ENCODE results near the gene DIS3. TPM values are rescaled to one million over a fixed set of nuclear protein-coding genes. Genes with fewer than 3 reads are reported as not detected.

The DIS3 gene
- total and polyA plus RNA-seq, 9 of the 15 experiments (the other 6 are each of a cell fraction or from before 2014, with no cell fraction given) = 6.0 to 48.9 (median 34.2) TPM

DNA sequence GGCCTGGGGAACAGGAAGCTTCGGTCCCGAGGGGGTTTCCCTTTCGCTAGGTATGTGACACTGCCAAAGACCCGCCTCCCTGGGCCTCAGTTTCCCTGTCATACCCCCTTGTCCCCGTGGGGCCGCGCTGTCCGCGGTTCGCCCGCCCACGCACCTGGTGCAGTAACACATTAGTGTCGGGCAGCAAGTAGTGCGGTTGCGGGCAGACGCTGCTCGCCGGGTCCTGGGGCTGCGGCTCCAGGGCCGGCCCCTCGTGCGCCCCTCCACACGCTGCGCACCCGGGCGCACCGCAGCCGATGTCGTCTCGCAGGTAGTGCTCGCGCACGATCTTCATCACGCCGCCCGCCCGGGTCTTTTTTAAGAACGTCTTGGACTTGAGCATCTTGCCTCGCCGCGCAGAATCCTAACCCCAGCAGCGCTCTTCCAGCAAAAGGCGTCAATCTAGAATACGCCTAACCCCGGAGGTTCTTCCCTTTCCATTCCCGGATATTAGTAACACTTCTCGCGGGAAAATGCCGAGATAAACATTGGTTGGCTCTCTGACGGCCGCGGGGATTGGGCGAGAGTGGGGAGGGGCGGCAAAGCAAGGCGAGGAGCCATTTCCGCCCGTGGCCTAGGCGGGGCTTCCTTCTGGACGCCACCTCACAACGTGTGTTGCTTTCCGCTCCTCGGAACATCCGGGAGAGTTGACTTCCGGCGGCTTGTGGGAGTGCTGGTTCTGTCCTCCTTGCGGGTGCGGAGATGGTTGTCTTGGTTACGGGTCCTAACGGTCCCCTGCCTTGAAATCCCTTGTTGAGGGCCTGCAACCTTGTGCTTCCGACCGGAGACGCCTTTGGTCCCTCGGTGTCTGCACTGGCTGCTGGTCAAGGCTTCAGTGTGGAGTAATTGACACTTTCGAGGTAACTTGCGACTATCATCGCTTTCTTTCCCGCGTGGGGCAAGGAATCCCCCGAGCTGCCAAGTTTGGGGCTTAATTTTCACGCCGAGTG, at the start of gene DIS3, which contains the start of gene PIBF1 (continued):
- TF ChIP-seq, protein P1, sequence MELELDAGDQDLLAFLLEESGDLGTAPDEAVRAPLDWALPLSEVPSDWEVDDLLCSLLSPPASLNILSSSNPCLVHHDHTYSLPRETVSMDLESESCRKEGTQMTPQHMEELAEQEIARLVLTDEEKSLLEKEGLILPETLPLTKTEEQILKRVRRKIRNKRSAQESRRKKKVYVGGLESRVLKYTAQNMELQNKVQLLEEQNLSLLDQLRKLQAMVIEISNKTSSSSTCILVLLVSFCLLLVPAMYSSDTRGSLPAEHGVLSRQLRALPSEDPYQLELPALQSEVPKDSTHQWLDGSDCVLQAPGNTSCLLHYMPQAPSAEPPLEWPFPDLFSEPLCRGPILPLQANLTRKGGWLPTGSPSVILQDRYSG (tag; conservative IDR thresholded peaks at IDR 0.05; ENCODE audit: low read depth) = no peak
- TF ChIP-seq RBFOX2 (IDR thresholded peaks at IDR 0.05; ENCODE audit: low read depth, low read length) (peak; percentile 95), PHF21A (IDR thresholded peaks at IDR 0.05; ENCODE audit: borderline replicate concordance, low read depth) (no peak), EP300 (IDR thresholded peaks at IDR 0.05; ENCODE audit: low read length) (peak; percentile 16; the same call in 1 of the 2 replicates), NFRKB (IDR thresholded peaks at IDR 0.05; ENCODE audit: low read depth) (no peak), ZNF143 (CRISPR knock-in tag; IDR thresholded peaks at IDR 0.05) (no peak), CHCHD3 (CRISPR knock-in tag; IDR thresholded peaks at IDR 0.05) (no peak), BMI1 (IDR thresholded peaks at IDR 0.05; ENCODE audit: low read length) (peak; percentile 64; the same call in 1 of the 2 replicates), HCFC1 (IDR thresholded peaks at IDR 0.05; ENCODE audit: low read depth, low read length) (peak; percentile 69), SPI1 (IDR thresholded peaks at IDR 0.05; ENCODE audit: borderline replicate concordance, low read depth, low read length) (peak; percentile 12; the same call in 1 of the 2 replicates), ZNF165 (CRISPR knock-in tag; IDR thresholded peaks at IDR 0.05; ENCODE audit: borderline replicate concordance) (no peak), TEAD4 (IDR thresholded peaks at IDR 0.05; ENCODE audit: low read length) (no peak), TEAD4 (CRISPR knock-in tag; IDR thresholded peaks at IDR 0.05; ENCODE audit: borderline replicate concordance) (no peak), ZNF3 (CRISPR knock-in tag; IDR thresholded peaks at IDR 0.05) (no peak), HNRNPK (IDR thresholded peaks at IDR 0.05; ENCODE audit: low read depth, low read length, poor library complexity, severe bottlenecking) (no peak), MBD2 (IDR thresholded peaks at IDR 0.05; ENCODE audit: borderline replicate concordance, low read depth) (no peak; the same call in none of the 2 replicates), BHLHE40 (IDR thresholded peaks at IDR 0.05; ENCODE audit: low read length) (peak; percentile 73), RBM34 (IDR thresholded peaks at IDR 0.05; ENCODE audit: borderline replicate concordance, insufficient read depth, low read length) (no peak), MTA3 (IDR thresholded peaks at IDR 0.05; ENCODE audit: borderline replicate concordance) (no peak), ZNF717 (CRISPR knock-in tag; IDR thresholded peaks at IDR 0.05) (no peak), SMARCC2 (IDR thresholded peaks at IDR 0.05; ENCODE audit: low read depth) (no peak), MCM3 (IDR thresholded peaks at IDR 0.05) (no peak), TAL1 (IDR thresholded peaks at IDR 0.05) (no peak)
- TF ChIP-seq, protein P2, sequence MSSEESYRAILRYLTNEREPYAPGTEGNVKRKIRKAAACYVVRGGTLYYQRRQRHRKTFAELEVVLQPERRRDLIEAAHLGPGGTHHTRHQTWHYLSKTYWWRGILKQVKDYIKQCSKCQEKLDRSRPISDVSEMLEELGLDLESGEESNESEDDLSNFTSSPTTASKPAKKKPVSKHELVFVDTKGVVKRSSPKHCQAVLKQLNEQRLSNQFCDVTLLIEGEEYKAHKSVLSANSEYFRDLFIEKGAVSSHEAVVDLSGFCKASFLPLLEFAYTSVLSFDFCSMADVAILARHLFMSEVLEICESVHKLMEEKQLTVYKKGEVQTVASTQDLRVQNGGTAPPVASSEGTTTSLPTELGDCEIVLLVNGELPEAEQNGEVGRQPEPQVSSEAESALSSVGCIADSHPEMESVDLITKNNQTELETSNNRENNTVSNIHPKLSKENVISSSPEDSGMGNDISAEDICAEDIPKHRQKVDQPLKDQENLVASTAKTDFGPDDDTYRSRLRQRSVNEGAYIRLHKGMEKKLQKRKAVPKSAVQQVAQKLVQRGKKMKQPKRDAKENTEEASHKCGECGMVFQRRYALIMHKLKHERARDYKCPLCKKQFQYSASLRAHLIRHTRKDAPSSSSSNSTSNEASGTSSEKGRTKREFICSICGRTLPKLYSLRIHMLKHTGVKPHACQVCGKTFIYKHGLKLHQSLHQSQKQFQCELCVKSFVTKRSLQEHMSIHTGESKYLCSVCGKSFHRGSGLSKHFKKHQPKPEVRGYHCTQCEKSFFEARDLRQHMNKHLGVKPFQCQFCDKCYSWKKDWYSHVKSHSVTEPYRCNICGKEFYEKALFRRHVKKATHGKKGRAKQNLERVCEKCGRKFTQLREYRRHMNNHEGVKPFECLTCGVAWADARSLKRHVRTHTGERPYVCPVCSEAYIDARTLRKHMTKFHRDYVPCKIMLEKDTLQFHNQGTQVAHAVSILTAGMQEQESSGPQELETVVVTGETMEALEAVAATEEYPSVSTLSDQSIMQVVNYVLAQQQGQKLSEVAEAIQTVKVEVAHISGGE (CRISPR knock-in tag; IDR thresholded peaks at IDR 0.05) = peak; percentile 79 to 97 (median 85); a peak in 5 of 6 replicates
- TF ChIP-seq, protein P3, sequence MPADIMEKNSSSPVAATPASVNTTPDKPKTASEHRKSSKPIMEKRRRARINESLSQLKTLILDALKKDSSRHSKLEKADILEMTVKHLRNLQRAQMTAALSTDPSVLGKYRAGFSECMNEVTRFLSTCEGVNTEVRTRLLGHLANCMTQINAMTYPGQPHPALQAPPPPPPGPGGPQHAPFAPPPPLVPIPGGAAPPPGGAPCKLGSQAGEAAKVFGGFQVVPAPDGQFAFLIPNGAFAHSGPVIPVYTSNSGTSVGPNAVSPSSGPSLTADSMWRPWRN (IDR thresholded peaks at IDR 0.05; ENCODE audit: low read depth) = no peak
